ENCODE measurements around the gene SLC2A4RG.

DNA sequence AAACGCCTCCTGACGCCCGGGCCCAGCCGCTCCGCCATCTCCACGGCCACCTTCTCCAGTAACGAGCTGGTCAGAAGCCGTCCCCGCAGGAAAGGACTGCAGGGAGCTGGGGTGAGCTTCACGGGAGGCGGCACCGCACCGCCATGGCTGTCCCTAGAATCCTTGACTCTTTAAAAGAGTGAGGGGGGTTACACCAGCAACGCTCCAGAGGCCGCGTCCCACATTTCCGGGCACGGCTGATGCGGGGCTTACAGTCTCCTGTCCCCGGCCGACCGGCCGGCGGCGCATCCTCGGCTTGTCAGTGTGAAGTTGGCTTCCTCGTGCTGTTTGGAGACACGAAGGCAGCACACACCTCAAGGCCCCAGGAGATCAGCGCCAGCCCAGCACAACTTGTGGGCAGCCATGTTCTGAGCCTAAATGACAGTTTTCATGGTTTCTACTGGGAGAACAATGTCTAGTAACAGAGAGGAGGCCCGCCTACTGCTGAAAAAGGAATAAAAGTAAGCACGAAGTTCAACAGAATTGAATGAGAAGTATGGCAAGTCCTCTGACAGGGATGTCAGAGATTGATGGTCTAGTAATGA lies 30.4 kb downstream of the SLC2A4RG start:
- no peak for TF ChIP-seq CTCF (IDR thresholded peaks at IDR 0.05)
- no peak for TF ChIP-seq POLR2A (IDR thresholded peaks at IDR 0.05)

Data from lower leg skin (tissue), 3 donors.